ENCODE data around the gene WSB2.
"Not testable (repeated sequence)": the region's sequence is repeated elsewhere in the genome, so short reads cannot be mapped to it uniquely, and the experiment has no call there.

WSB2 gene

GRCh38 chr12:118034429-118035189, 26.4 kb downstream of the WSB2 start:
- no peak for DNase-seq

GRCh38 chr12:118033902-118034301, 27.1 kb downstream of the WSB2 start:
- DNase-seq = no peak

GRCh38 chr12:118033323-118033722, 27.7 kb downstream of the WSB2 start:
- no peak for DNase-seq

GRCh38 chr12:118032188-118032587, 28.8 kb downstream of the WSB2 start:
- no peak for DNase-seq

- no peak for DNase-seq
Observed at GRCh38 chr12:118029166-118029565, 31.8 kb downstream of the WSB2 start.

- DNase-seq = no peak
Observed at GRCh38 chr12:118025168-118025567, 35.8 kb downstream of the WSB2 start.

- DNase-seq = no peak
Observed at GRCh38 chr12:118023301-118023860, 37.6 kb downstream of the WSB2 start.

- no peak for DNase-seq
Observed at GRCh38 chr12:118022728-118023109, 38.3 kb downstream of the WSB2 start.

- DNase-seq = not testable (repeated sequence)
Observed at GRCh38 chr12:118022097-118022727, 38.8 kb downstream of the WSB2 start.

GRCh38 chr12:118020036-118020435, 40.9 kb downstream of the WSB2 start:
- no peak for DNase-seq

GRCh38 chr12:118017926-118018325, 43.1 kb downstream of the WSB2 start:
- no peak for DNase-seq

- peak; percentile 99 to 100 (median 100) for DNase-seq
Observed at GRCh38 chr12:118016424-118017264, 44.3 kb downstream of the WSB2 start, which contains the start of gene RFC5. Gene RFC5 (plus strand): TSS chr12:118016703. CDS start chr12:118016828, 125 bp downstream.

GRCh38 chr12:118015944-118016343, 45.0 kb downstream of the WSB2 start:
- no peak for DNase-seq

- DNase-seq = no peak
Observed at GRCh38 chr12:118015306-118015705, 45.7 kb downstream of the WSB2 start.

GRCh38 chr12:118013283-118013682, 47.7 kb downstream of the WSB2 start:
- DNase-seq = no peak

- no peak for DNase-seq
Observed at GRCh38 chr12:118011961-118012360, 49.0 kb downstream of the WSB2 start.

- no peak for DNase-seq
Observed at GRCh38 chr12:118011377-118011776, 49.6 kb downstream of the WSB2 start.

GRCh38 chr12:118010903-118011302, 50.1 kb downstream of the WSB2 start:
- DNase-seq = no peak

- DNase-seq = not testable (repeated sequence)
Observed at GRCh38 chr12:117999806-118000205, 61.2 kb downstream of the WSB2 start.

- no peak for DNase-seq
Observed at GRCh38 chr12:117998719-117999118, 62.3 kb downstream of the WSB2 start.

- DNase-seq = no peak
Observed at GRCh38 chr12:117994551-117995438, 66.2 kb downstream of the WSB2 start.
